CD4-positive, CD25-positive, alpha-beta regulatory T cell (primary cell): ENCODE data around the gene CRADD. TPM values are rescaled to one million over a fixed set of nuclear protein-coding genes. Genes with fewer than 3 reads are reported as not detected.

ENCODE experiments used
- ATAC-seq, 2 donors: fragments of 150-1000 bp; cut with Tn5 transposase; one replicate each; pipeline ENCODE4 v1.10.0; 2021; ENCODE audit warnings: low read depth in 2 of 2, moderate number of reproducible peaks in 2 of 2, moderate library complexity in 1 of 2
- DNase-seq, 3 donors: peaks; one replicate each; pipeline versions ENCODE4 v3.0.0 to v3.0.0-alpha.2; 2012 to 2022; ENCODE audit warnings: mixed read lengths in 1 of 3
- H3K27ac ChIP-seq: one replicate; pipeline ENCODE4 v1.7.0; 2013; ENCODE audit warnings: mild to moderate bottlenecking, low read length; ENCODE audit not compliant: insufficient read depth, poor library complexity, severe bottlenecking
- H3K27me3 ChIP-seq: one replicate; pipeline ENCODE4 v1.7.0; 2013; ENCODE audit warnings: low read length; ENCODE audit not compliant: control insufficient read depth, insufficient read depth
- H3K36me3 ChIP-seq: one replicate; pipeline ENCODE4 v1.7.0; 2013; ENCODE audit warnings: mild to moderate bottlenecking, low read length, moderate library complexity; ENCODE audit not compliant: control insufficient read depth, insufficient read depth
- H3K4me1 ChIP-seq: 2 replicates; pipeline ENCODE4 v1.7.0; 2013; ENCODE audit warnings: mild to moderate bottlenecking, low read length; ENCODE audit not compliant: insufficient read depth, control insufficient read depth, poor library complexity, severe bottlenecking
- H3K4me3 ChIP-seq: one replicate; pipeline ENCODE4 v1.7.0; 2013; ENCODE audit warnings: low read depth, mild to moderate bottlenecking, low read length, moderate library complexity
- H3K9me3 ChIP-seq, 2 experiments: 1 replicate in 1 of 2; 2 replicates in 1 of 2; pipeline ENCODE4 v1.7.0; 2013; ENCODE audit warnings: low read length in 2 of 2, mild to moderate bottlenecking in 1 of 2, moderate library complexity in 1 of 2; ENCODE audit not compliant: control insufficient read depth in 2 of 2
- H3K27ac Mint-ChIP-seq, 3 donors: one replicate each; pipeline ENCODE4 v1.8.0; 2020 to 2022; ENCODE audit warnings: mild to moderate bottlenecking in 3 of 3, mixed read lengths in 3 of 3, moderate library complexity in 2 of 3
- H3K27me3 Mint-ChIP-seq: one replicate; pipeline ENCODE4 v1.8.0; 2022; ENCODE audit warnings: mild to moderate bottlenecking, mixed read lengths
- H3K36me3 Mint-ChIP-seq: one replicate; pipeline ENCODE4 v1.8.0; 2020; ENCODE audit warnings: mixed read lengths
- H3K4me1 Mint-ChIP-seq, 4 donors: one replicate each; pipeline ENCODE4 v1.8.0; 2020 to 2022; ENCODE audit warnings: mixed read lengths in 4 of 4, mild to moderate bottlenecking in 1 of 4
- H3K4me3 Mint-ChIP-seq, 4 donors: one replicate each; pipeline ENCODE4 v1.8.0; 2020 to 2022; ENCODE audit warnings: mild to moderate bottlenecking in 4 of 4, mixed read lengths in 4 of 4, moderate library complexity in 3 of 4
- H3K9me3 Mint-ChIP-seq, 7 donors: one replicate each; pipeline ENCODE4 v1.8.0; 2020 to 2022; ENCODE audit warnings: mixed read lengths in 7 of 7, mild to moderate bottlenecking in 3 of 7, moderate library complexity in 2 of 7
- polyA plus RNA-seq, 4 donors: library from polyadenylated mRNA; unstranded; fragments of 300-500 nt; fragmentation: Illumina TruSeq; gene quantifications; one replicate each; pipeline ENCODE4 v1.2.3, GENCODE V29; 2021
- total RNA-seq: library from RNA; stranded (reverse); gene quantifications from one replicate; pipeline ENCODE4 v1.2.3, GENCODE V29; 2022

The CRADD gene
- total and polyA plus RNA-seq, 5 donors from 2014 or later = 10.1 to 24.2 (median 20.6) TPM

DNA sequence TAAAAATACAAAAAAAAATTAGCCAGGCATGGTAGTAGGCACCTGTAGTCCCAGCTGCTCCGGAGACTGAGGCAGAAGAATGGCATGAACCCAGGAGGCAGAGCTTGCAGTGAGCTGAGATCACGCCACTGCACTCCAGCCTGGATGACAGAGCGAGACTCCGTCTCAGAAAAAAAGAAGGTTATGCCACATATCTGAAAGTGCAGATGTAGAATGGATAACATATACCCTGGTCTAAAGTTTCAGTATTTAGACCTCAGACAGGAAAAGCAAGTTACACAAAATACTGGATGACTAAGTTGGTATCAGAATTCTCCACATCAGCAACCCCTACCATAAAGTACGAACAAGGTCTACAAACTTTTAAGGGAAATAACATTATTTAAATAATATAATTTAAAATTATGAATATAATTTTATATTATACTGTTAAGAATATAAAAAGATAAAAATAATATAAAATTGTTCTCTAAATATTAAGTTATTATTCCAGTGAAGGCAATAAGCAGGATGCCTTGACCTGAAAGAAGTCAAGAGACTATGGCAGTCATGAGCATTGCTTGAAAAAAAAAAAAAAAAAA is 169.9 kb downstream of the CRADD start:
- Histone ChIP-seq H3K4me1 (peaks cover 24% of the 10 kb centered on the region), H3K27ac (peak overlapping the region; percentile 61), H3K9me3 (no peaks in the 10 kb centered on the region), H3K4me3 (no peak overlapping the region), H3K36me3 (no peaks in the 10 kb centered on the region), H3K27me3 (no peaks in the 10 kb centered on the region)
- Mint-ChIP-seq H3K36me3 (peaks cover 16% of the 10 kb centered on the region), H3K27me3 (no peaks in the 10 kb centered on the region), H3K9me3 (peaks cover 0 to 14% (median 0%) of the 10 kb centered on the region in 7 donors), H3K4me1 (peaks cover 17 to 51% (median 29%) of the 10 kb centered on the region in 4 donors), H3K4me3 (peak overlapping the region in 3 of 4 donors; percentile 17 to 69 (median 50)), H3K27ac (peak overlapping the region; percentile 2 to 83 (median 82))
- DNase-seq = peak in 1 of 3 donors; percentile 13
- no peak for ATAC-seq

DNA sequence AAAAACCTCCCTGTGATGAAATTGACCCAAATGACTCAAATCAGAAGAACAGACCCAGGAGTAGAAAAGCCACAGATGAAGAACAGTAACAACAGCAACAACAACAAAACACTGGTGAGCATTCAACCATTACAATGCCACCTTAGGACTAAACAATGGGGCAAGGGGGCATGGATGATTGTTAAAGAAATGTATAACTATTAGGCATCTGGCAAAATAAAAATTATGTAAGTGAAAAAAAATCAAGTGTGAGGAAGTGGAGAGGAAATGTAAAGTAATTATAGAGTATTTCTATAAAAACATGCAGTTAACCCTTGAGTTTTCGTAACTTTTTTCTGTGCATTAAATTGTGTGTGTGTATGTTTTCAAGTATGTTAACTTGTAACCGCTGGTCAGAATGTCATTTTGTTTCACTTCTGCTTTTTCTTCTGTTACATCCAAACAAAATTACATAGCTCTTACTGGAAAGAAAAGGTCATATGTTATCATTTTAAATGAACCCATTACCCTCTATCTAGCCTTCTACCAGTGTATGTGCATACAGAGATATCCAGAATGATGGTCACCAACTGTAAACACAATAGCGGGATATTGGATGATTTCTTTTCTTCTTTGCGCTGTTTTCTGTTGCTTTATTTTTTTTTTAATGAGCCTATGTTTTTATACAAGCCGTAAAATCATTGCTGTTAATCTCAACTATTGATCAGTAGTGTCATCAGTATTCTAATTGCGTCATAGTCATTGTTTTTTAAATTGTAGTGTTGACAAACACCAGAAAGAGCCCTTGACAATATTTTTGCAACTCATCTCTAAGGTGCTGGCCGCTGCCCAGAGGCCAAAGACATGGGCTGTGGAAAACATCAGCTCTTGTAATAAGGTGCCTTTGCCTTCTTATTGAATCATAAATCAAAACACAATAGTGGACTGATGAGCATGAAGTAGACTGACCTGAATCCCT is 170.6 kb downstream of the CRADD start:
- Histone ChIP-seq H3K4me1 (peaks cover 24% of the 10 kb centered on the region), H3K9me3 (no peaks in the 10 kb centered on the region), H3K36me3 (no peaks in the 10 kb centered on the region), H3K27me3 (no peaks in the 10 kb centered on the region), H3K27ac (peak overlapping the region; percentile 61), H3K4me3 (peak overlapping the region; percentile 21)
- no peaks in the 10 kb centered on the region for H3K27me3 Mint-ChIP-seq
- peak overlapping the region; percentile 17 to 69 (median 42) for H3K4me3 Mint-ChIP-seq
- H3K36me3 Mint-ChIP-seq = peaks cover 13% of the 10 kb centered on the region
- ATAC-seq (peak; percentile 37 to 54), DNase-seq (peak in 2 of 3 donors; percentile 14 to 70)
- peak overlapping the region; percentile 21 to 90 (median 82) for H3K27ac Mint-ChIP-seq
- H3K9me3 Mint-ChIP-seq = peaks cover 0 to 14% (median 0%) of the 10 kb centered on the region in 7 donors
- peaks cover 17 to 48% (median 29%) of the 10 kb centered on the region in 4 donors for H3K4me1 Mint-ChIP-seq

DNA sequence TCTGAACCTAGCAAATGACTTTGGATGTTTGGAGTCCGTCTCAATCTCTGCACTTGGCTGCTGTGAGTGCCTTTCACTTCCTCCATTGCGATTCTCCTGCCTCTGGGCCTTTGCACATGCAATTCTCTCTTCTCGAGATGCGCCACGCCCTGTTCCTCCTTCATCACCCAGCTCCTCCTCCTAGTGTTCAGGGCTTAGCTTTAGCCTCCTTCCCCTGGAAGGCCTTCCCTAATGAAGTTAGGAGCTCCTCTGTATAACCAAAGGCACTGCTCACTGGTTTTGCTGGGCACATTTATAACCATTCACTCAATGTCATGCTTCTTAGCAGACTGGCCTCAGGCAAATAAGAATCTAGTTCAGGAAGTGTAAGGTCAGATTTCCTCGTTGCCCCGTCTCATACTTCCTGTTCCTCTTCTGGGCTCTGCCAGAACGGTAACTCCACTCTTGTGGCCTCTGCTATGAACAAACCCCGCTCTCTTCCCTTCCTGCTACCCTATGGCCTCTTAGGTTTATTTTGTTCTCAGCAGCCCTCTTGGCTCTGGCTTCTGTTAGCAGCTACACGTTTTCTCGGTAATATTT is 171.4 kb downstream of the CRADD start:
- DNase-seq (peak in 1 of 3 donors; percentile 64), ATAC-seq (peak; percentile 28 to 60)
- Histone ChIP-seq H3K27me3 (no peaks in the 10 kb centered on the region), H3K9me3 (no peaks in the 10 kb centered on the region), H3K4me3 (peak overlapping the region; percentile 21), H3K27ac (peak overlapping the region; percentile 61), H3K36me3 (no peaks in the 10 kb centered on the region), H3K4me1 (peaks cover 24% of the 10 kb centered on the region)
- H3K4me1 Mint-ChIP-seq = peaks cover 17 to 48% (median 29%) of the 10 kb centered on the region in 4 donors
- H3K27me3 Mint-ChIP-seq = no peaks in the 10 kb centered on the region
- peak overlapping the region in 3 of 4 donors; percentile 45 to 79 (median 50) for H3K4me3 Mint-ChIP-seq
- peaks cover 17% of the 10 kb centered on the region for H3K36me3 Mint-ChIP-seq
- peaks cover 0 to 14% (median 0%) of the 10 kb centered on the region in 7 donors for H3K9me3 Mint-ChIP-seq
- H3K27ac Mint-ChIP-seq = peak overlapping the region; percentile 82 to 90 (median 89)

DNA sequence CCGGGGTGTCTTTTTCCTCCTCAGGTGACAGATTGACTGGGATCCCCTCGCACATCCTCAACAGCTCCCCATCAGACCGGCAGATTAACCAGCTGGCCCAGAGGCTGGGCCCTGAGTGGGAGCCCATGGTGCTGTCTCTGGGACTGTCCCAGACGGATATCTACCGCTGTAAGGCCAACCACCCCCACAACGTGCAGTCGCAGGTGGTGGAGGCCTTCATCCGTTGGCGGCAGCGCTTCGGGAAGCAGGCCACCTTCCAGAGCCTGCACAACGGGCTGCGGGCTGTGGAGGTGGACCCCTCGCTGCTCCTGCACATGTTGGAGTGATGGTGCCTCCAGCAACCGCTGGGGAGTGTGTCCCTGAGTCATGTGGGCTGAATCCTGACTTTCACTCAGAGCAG is 172.8 kb downstream of the CRADD start:
- Histone ChIP-seq H3K4me1 (peaks cover 24% of the 10 kb centered on the region), H3K36me3 (no peaks in the 10 kb centered on the region), H3K27ac (no peak overlapping the region), H3K27me3 (no peaks in the 10 kb centered on the region), H3K9me3 (no peaks in the 10 kb centered on the region), H3K4me3 (no peak overlapping the region)
- Mint-ChIP-seq H3K4me1 (peaks cover 17 to 48% (median 29%) of the 10 kb centered on the region in 4 donors), H3K9me3 (peaks cover 0 to 14% (median 0%) of the 10 kb centered on the region in 7 donors), H3K4me3 (peak overlapping the region in 1 of 4 donors; percentile 39), H3K27me3 (no peaks in the 10 kb centered on the region), H3K36me3 (peaks cover 19% of the 10 kb centered on the region), H3K27ac (no peak overlapping the region)
- ATAC-seq (no peak), DNase-seq (no peak)

DNA sequence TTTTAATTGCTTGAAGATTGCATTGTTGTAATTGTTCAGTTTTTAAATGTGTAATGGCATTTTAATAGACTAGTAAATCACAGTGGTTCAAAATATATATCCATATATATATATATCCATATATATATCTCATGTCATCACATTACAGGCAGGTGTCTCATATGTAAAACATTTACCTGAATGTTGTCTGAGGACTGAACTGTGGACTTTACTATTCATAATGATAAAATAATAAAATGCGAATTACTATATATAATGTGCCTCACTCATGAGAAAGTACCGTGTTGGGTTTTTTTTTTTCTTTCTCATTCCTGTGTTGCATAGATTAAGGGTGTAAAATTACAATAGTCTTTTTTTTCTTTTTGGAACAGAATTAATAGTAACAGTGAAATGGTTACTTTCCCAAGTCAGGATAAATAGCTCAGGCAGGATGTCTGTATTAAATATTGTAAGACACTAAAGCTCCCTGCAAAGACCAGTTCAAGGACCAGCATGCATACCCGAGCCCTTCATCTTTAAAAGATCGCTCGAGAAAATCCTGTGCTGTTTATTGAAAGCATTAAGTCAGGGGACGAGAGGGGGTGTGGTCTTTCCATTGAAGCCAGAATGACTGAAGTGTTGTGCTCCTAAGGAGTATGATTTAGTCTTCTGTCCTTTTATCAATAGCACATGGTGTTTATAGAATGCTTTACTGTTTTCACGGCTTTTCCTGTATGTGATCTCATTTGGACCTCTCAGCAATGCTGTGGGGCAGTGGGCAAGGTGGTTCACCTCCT is 173.5 kb downstream of the CRADD start:
- Mint-ChIP-seq H3K36me3 (peaks cover 24% of the 10 kb centered on the region), H3K27me3 (no peaks in the 10 kb centered on the region), H3K27ac (peak overlapping the region in 1 of 3 donors; percentile 57), H3K9me3 (peaks cover 0 to 14% (median 0%) of the 10 kb centered on the region in 7 donors), H3K4me3 (peak overlapping the region in 1 of 4 donors; percentile 64), H3K4me1 (peaks cover 17 to 48% (median 28%) of the 10 kb centered on the region in 4 donors)
- Histone ChIP-seq H3K27me3 (no peaks in the 10 kb centered on the region), H3K36me3 (no peaks in the 10 kb centered on the region), H3K4me3 (no peak overlapping the region), H3K9me3 (no peaks in the 10 kb centered on the region), H3K4me1 (peaks cover 24% of the 10 kb centered on the region), H3K27ac (peak overlapping the region; percentile 30)
- no peak for ATAC-seq
- DNase-seq = no peak

DNA sequence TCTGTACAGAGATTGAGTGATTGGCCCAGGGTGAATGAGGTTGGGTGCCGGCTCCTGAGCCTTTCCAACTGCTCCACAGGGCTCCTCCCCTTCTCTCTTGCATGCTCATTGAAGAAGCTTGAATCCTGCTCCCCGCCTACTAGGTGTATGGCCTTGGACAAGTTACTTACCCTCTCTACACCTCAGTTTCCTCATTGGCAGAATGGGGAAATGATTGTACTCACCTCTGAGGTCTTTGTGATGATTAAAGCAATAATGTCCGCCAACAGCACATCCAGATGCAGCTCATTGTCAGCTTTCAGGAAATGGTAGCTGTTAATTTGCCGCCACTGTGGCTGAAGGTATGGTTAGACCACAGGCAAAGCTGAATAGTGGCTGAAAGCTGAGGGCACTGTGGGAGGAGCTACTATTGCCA is 174.1 kb downstream of the CRADD start:
- Mint-ChIP-seq H3K4me1 (peaks cover 17 to 46% (median 28%) of the 10 kb centered on the region in 4 donors), H3K27ac (peak overlapping the region in 1 of 3 donors; percentile 57), H3K36me3 (peaks cover 24% of the 10 kb centered on the region), H3K27me3 (no peaks in the 10 kb centered on the region), H3K9me3 (peaks cover 0 to 14% (median 0%) of the 10 kb centered on the region in 7 donors), H3K4me3 (no peak overlapping the region)
- Histone ChIP-seq H3K4me1 (peaks cover 24% of the 10 kb centered on the region), H3K36me3 (no peaks in the 10 kb centered on the region), H3K9me3 (no peaks in the 10 kb centered on the region), H3K4me3 (no peak overlapping the region), H3K27me3 (no peaks in the 10 kb centered on the region), H3K27ac (peak overlapping the region; percentile 30)
- ATAC-seq (peak; percentile 32 to 41), DNase-seq (peak in 2 of 3 donors; percentile 18 to 64)

DNA sequence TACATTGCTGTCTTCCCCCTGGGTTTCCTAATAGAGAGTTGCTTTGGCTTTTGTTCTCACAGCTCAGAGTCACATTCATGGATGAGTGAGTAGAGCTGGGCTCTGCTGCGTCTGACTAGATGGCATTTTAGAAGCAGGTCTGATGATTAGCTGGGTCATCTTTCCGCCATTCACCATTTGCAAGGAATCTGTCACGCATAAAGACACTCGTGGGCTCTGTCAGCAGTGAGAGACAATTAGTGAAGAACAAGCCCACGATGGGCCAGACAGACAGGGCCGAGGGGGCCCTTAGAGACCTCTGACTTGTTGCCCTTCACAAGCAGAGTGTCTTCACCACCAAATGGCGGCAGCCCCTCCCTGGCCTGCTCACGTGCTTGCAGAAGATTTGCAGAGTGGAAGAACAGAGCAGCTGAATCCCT is 175.0 kb downstream of the CRADD start:
- peaks cover 17 to 38% (median 27%) of the 10 kb centered on the region in 4 donors for H3K4me1 Mint-ChIP-seq
- Histone ChIP-seq H3K4me1 (peaks cover 24% of the 10 kb centered on the region), H3K36me3 (no peaks in the 10 kb centered on the region), H3K4me3 (no peak overlapping the region), H3K9me3 (no peaks in the 10 kb centered on the region), H3K27ac (no peak overlapping the region), H3K27me3 (no peaks in the 10 kb centered on the region)
- ATAC-seq (no peak), DNase-seq (no peak)
- peaks cover 0 to 14% (median 0%) of the 10 kb centered on the region in 7 donors for H3K9me3 Mint-ChIP-seq
- H3K36me3 Mint-ChIP-seq = peaks cover 24% of the 10 kb centered on the region
- H3K27ac Mint-ChIP-seq = peak overlapping the region in 1 of 3 donors; percentile 52
- no peaks in the 10 kb centered on the region for H3K27me3 Mint-ChIP-seq
- no peak overlapping the region for H3K4me3 Mint-ChIP-seq
